CD4-positive, alpha-beta T cell treated with Interleukin-12 subunit alpha and Interleukin-12 subunit beta, for 1 hour (primary cell): ENCODE results near the gene DCAF7.

Source experiments
- DNase-seq: peaks from one replicate; pipeline ENCODE4 v3.0.0-alpha.2; 2020

Gene DCAF7

DNA sequence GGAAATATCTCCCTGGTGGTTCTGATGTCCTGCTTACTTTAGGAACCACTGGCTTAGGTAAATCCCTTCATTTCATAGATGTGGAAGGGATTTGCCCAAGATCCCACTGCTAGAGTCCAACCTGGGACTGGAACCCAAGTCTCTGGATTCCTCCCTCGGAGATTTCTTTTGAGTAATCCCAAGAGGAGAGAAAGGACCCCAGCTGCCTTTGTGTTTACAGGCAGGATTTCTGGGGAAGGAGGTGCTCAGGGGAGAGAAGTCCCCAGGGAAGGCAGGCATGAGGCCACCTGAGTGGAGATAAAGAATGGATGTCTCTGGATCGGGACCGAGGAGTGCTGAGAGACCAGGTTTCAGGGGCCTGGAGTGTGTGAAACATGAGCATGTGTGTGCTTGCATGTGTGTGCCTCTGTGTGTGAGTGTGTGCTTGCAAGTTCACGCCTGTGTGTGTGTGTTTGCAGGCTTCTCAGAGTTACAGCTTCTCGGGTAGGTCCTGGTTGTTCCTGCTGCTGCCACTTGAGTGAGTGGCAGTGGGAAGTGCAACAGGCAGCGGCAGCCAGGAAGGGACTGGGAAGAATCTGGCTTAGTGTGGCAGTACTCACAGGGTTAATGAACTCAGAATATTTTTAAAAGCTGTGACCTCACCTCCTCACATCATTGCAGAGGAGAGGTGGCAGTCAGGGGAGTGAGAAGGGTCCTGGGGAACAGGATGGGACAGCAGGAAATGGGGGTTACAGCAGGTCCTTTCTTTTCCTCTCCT, 24.9 kb upstream of the DCAF7 start:
- no peak for DNase-seq

DNA sequence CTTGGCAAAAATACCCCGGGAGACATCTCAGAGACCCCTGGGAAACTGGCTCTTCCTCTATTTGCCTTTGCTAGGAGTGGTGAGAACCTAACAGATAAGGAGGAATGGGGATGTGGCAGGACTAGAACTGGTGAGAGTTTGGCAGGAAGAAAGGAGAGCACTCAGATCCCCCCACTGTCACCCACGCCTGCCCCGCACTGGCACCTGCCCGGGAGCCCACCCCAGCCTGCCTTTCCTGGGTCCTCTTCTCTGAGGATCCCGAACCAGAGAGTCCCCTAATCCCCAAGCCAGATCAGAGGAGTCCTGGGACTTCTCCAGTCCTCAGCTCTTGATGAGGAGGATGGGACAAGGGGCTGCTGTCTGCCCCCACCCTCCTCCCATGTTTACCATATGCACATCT, 23.4 kb upstream of the DCAF7 start:
- no peak for DNase-seq

DNA sequence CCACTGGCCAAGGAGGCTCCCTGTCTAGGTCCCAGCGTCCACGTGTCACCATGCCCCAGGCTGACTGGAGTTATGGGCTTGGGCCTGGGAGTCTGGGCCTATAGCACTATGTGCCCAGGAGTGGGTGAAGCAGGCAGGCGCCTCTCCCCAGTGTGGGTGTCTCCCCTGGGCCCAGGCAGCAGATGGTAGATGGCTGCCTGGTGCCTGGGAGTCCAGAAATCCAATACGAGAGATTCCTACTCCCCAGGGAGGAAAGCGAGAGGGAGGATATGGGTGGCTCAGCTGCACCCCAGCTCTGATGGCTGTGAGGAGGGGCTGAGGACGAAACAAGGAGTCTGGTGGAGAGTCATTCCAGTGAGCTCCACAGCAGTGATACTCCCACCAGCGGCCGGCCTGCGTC, 22.1 kb upstream of the DCAF7 start:
- DNase-seq: no peak

DNA sequence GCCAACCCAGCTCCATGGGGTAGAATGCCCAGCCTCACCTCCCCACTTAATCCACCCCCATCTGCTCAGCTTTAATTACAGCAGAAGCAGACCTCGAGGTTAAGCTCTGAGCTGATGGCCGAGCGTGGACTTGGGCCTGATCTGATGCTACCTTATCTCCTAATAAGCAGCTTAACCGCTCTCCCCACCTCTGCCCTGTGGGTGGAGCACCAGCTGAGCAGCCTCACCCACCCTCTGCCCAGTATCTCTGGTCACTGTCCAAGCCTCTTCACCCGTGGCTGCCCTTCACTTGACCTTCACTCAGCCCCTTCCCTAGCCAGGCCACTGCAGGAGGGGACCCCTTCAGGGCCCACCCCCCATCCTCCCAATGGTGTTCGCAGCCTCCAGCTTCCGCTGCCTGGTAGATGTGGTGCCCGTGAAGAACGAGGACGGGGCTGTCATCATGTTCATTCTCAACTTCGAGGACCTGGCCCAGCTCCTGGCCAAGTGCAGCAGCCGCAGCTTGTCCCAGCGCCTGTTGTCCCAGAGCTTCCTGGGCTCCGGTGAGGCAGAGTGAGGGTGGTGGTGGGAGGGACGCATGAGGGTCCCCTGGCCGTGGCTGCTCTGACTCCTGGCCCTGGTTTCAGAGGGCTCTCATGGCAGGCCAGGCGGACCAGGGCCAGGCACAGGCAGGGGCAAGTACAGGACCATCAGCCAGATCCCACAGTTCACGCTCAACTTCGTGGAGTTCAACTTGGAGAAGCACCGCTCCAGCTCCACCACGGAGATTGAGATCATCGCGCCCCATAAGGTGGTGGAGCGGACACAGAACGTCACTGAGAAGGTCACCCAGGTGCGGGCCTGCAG, 20.3 kb upstream of the DCAF7 start:
- no peak for DNase-seq

DNA sequence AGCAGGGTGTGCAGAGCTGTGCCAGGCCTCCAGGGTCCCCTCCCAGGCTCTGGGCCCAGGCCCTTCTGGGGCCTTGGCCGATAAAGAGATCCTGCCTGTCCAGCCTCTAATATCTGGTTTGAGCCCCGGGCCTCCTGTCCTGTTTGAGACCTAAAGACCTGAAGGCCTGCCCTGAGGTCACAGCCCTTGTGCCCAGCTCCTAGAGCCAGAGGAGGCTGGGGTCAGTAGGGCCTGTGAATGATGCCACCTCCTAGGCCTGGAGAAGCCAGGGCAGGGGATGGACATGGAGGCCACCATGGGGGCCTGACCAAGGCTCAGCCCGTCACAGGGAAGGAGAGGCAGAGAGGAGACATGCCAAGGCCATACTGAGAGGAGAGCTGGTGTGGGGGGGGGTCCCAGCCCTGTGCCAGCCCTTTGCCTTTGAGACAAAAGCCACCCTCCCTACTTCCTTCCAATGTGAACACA, 19.7 kb upstream of the DCAF7 start:
- no peak for DNase-seq

DNA sequence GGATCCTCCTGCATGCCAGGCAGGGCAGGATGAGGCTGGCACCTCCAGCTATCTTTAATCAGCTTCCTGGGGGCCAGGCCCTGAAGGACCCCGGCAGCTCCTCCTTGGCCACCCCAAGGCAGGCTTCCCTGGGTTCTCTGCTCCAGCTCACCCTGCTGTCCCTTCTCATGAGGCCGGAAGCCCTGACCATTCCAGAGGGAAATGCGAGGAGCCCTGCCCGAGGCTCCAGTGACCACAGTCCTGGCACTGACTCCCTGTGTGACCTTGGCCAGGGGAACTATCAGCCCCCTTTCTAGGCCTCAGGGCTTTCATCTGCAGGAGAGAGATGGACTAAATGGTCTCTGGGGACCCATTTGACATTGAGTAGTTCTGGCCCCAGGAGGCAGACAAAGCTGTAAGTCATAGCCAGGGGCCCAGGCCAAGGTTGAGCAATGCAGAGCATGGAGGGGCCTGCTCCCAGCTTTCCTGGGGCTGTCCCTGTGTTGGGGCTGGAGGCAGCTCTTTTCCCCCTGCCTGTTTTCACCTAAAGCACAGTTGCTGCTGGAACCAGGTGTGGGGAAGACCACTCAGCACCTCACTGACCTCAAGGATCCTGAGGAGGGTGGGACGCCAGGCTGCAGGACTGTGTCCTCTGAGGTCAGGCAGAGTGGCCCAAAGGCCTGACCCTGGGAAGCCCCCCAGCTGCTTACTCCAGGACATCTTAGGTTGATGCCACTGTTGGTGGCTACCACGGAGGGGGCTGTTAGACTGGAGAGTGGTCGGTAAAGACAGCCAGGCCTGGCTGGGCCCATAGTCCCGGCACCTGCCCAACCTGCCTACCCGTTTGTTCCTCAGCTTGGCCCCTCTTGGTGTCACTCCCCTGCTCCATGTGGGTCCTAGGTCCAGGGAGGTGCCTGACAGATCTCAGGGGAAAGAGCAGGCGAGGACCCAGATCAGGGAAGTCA, 19.0 kb upstream of the DCAF7 start:
- DNase-seq: no peak

- no peak for DNase-seq
Observed at GRCh38 chr17:63533433-63534077, 16.7 kb upstream of the DCAF7 start.

GRCh38 chr17:63534078-63534570, 16.2 kb upstream of the DCAF7 start:
- no peak for DNase-seq

GRCh38 chr17:63534816-63535455, 15.3 kb upstream of the DCAF7 start:
- DNase-seq: no peak

DNA sequence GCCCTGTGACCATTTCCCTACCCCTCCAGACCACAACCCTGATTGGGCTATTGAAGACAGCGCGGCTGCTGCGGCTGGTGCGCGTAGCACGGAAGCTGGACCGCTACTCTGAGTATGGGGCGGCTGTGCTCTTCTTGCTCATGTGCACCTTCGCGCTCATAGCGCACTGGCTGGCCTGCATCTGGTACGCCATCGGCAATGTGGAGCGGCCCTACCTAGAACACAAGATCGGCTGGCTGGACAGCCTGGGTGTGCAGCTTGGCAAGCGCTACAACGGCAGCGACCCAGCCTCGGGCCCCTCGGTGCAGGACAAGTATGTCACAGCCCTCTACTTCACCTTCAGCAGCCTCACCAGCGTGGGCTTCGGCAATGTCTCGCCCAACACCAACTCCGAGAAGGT, 14.6 kb upstream of the DCAF7 start:
- no peak for DNase-seq

- DNase-seq: no peak
Observed at GRCh38 chr17:63537001-63537400, 13.3 kb upstream of the DCAF7 start.

- no peak for DNase-seq
Observed at GRCh38 chr17:63537991-63538692, 12.1 kb upstream of the DCAF7 start.

DNA sequence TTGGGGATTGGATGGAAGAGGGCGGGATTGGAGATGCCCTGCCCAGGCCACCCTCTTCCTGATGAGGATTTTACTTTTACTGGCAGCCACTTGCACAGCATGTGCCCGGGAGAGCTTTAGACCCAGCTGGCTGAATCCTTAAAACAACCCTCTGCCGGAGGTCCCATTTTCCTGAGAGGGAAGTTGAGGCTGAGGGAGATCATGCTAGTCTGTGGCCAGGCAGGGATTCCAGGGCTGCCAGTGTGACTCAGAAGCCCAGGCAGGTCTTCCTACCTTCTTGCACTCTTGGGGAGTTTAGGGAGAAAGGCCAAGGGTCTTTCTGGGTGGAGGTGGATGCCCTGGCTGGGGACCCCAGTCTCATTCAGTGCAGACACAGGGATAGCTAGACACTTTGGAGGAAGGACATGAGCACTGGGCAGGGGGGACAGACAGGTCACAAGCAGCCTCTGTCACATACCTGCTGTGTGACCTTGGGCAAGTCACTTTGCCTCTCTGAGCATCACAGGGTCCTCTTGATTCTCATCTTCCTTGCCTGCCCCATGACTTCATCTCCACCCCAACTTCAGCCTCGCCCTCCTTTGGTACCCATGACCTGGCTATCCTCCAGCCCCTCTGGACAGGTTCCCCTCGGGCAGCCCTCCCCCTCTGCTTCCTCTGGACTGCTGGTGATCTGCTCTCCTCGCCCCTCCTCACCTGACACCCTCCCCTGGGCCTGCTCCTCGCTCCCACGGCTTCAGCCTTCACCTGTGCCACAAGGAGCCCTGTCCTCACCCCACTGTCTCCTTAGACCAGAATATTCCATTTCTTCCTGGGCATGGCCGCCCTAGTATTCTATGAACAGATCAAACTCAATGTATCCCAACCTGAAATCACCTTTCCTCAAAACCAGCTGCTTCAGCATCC, 11.3 kb upstream of the DCAF7 start:
- DNase-seq: no peak

GRCh38 chr17:63540590-63540989, 9.7 kb upstream of the DCAF7 start:
- no peak for DNase-seq

- DNase-seq: no peak
Observed at GRCh38 chr17:63542218-63542545, 8.1 kb upstream of the DCAF7 start.

DNA sequence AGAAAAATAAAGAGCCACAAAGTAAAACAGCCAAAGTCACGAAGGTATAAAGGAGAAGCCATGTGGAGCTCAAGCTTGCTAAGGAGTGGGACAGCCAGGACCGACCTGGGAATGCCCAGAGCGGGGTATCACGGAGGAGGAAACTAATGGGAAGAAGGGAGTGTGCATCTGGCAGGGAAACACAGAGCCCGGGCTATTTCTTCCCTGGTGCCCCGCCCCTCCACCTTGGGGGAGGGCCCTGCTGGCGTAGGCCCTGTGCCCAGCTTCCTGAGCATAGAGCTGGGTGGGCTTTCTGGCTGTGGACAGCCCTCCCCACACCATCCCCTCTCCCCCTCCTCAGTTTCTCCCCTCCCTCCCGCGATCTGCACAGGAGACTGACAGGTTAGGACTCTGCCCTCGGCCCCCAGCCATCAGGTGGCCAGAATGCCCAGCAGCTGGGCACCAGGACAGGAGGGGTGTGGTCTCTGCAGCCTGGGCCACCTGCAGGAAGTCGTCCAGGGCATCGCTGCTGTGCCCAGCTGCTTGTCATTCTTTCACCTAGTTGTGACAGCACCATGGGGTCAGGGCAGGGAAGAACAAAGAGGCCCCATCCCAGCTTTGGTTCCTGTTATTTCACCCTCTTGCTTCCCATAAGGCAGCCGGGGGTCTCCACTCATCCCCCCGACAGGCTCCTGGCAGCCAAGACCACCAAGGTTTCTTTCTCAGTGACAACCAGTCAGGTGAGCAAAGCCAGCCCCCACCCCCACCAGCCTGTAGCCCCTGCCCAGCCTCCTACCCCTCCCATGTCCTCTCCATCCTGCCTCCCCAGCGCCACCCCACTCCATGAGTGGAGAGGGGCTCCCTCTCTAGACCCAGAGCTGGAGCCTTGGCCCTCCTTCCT, 7.1 kb upstream of the DCAF7 start:
- no peak for DNase-seq

DNA sequence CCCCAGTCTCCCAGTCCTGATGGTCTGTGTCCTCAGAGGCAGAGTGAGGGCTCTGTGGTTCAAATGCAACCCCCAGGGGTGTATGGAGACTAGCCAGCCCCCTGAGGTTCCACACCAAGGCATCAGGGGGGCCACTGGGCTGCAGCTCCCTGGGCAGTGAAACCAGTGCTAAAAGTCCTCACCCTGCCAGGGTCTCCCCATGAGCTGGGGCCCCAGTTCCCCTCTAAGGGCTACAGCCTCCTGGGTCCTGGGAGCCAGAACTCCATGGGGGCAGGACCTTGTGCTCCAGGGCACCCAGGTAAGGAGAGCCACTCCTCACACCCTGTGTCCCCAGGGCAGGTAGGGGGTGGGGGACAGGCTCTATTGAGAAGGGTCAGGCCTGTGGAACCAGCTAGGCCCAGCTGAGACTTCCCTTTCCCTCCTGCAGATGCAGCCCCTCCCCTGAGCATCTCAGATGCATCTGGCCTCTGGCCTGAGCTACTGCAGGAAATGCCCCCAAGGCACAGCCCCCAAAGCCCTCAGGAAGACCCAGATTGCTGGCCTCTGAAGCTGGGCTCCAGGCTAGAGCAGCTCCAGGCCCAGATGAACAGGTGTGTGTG, 6.4 kb upstream of the DCAF7 start:
- no peak for DNase-seq

- no peak for DNase-seq
Observed at GRCh38 chr17:63544467-63545301, 5.6 kb upstream of the DCAF7 start.
